OCI-LY7 (cell line): ENCODE results near the gene CARM1.

Source experiments
- EZH2phosphoT487 ChIP-seq: fragments of 200-600 bp; sonication (generic); IDR thresholded peaks from 2 replicates; pipeline ENCODE4 v1.6.1; 2018; ENCODE audit warnings: low read depth, borderline replicate concordance, mild to moderate bottlenecking, mixed run types, antibody characterized with exemption, low read length, moderate library complexity, mixed read lengths
- TF ChIP-seq, protein P1 (sequence below): fragments of 200-600 bp; sonication (generic); conservative IDR thresholded peaks from 2 replicates; pipeline ENCODE4 v1.5.1; 2014; ENCODE audit warnings: mild to moderate bottlenecking, antibody characterized with exemption, low read length, moderate library complexity, mixed read lengths

DNA sequence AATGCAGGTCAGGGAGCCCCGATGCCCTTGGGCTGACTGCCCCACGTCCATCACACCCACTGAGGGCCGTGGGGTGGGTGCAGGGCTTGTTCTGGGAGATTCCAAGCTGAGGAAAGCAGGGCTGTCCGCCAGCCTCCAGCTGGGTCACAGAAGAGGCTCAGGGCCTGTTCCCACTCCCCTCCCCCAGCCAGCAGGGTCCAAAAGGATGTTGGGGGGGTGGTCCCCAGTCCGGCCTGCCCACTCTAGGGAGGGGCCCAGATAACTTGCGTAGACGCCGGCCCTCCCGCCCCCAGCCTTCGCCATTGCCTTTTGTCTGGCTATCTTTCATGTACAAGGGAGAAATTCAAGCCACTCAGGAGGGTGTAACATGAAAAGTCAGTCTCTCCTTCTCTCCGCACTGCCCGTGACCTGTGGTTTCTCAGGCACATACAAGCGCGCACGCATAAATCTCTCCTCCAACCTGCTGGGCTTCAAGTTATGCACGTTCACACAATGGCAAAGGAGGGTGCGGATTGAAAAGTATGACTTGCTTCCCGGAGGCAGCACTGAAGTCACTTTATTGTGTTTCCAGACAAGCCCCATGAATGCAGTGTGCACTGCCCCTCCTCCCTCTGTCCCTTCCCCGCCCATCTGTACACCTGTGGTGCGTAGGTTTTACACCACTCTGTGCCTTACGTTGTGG lies 20.2 kb downstream of the CARM1 start:
- TF ChIP-seq, protein P1, sequence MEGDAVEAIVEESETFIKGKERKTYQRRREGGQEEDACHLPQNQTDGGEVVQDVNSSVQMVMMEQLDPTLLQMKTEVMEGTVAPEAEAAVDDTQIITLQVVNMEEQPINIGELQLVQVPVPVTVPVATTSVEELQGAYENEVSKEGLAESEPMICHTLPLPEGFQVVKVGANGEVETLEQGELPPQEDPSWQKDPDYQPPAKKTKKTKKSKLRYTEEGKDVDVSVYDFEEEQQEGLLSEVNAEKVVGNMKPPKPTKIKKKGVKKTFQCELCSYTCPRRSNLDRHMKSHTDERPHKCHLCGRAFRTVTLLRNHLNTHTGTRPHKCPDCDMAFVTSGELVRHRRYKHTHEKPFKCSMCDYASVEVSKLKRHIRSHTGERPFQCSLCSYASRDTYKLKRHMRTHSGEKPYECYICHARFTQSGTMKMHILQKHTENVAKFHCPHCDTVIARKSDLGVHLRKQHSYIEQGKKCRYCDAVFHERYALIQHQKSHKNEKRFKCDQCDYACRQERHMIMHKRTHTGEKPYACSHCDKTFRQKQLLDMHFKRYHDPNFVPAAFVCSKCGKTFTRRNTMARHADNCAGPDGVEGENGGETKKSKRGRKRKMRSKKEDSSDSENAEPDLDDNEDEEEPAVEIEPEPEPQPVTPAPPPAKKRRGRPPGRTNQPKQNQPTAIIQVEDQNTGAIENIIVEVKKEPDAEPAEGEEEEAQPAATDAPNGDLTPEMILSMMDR, result no peak
- no peak for TF ChIP-seq EZH2phosphoT487
